PC-9 (cell line): ENCODE data around the gene DGKG. TPM values are rescaled to one million over a fixed set of nuclear protein-coding genes. Genes with fewer than 3 reads are reported as not detected.

Experiments
- BruUV-seq: library from RNA; stranded (reverse); fragments of 400-500 nt; replicated peaks from 2 replicates; lab custom pipeline; 2021; lab: Mats Ljungman, UMichigan
- CTCF ChIA-PET: fragments of 300-600 bp; sonication (Branson Sonifier 250); formaldehyde crosslinking; loops from one replicate; lab custom pipeline; 2022; ENCODE audit warnings: antibody characterized with exemption; lab: Charles Lee
- POLR2A ChIA-PET: fragments of 300-600 bp; sonication (Branson Sonifier 250); formaldehyde crosslinking; loops from one replicate; lab custom pipeline; 2022; ENCODE audit warnings: antibody characterized with exemption; ENCODE audit not compliant: unreplicated experiment; lab: Charles Lee
- DNase-seq, 2 experiments: peaks; one replicate each; pipeline versions ENCODE4 v3.0.0 to v3.0.0-alpha.2; 2015 to 2022; ENCODE audit warnings: mixed read lengths in 1 of 2
- H2AFZ ChIP-seq: fragments of 200-600 bp; sonication (generic); 2 replicates; pipeline ENCODE4 v1.8.1; 2017; ENCODE audit warnings: antibody characterized with exemption
- H3F3A ChIP-seq: fragments of 200-600 bp; sonication (generic); 2 replicates; pipeline ENCODE4 v1.8.1; 2017; ENCODE audit warnings: antibody characterized with exemption, mild to moderate bottlenecking, low read depth; ENCODE audit not compliant: insufficient read depth
- H3K27ac ChIP-seq: fragments of 200-600 bp; sonication (generic); 2 replicates; pipeline ENCODE4 v1.6.1; 2016; ENCODE audit warnings: mixed run types
- H3K27me3 ChIP-seq: fragments of 200-600 bp; sonication (generic); 2 replicates; pipeline ENCODE4 v1.6.1; 2016; ENCODE audit warnings: low read depth, mixed run types; ENCODE audit not compliant: insufficient read depth
- H3K36me3 ChIP-seq: fragments of 200-600 bp; sonication (generic); 2 replicates; pipeline ENCODE4 v1.6.1; 2016; ENCODE audit warnings: low read depth, mixed run types
- H3K4me1 ChIP-seq: fragments of 200-600 bp; sonication (generic); replicated peaks from 2 replicates; pipeline ENCODE4 v1.6.1; 2016; ENCODE audit warnings: mixed run types; ENCODE audit not compliant: insufficient read depth
- H3K4me2 ChIP-seq: fragments of 200-600 bp; sonication (generic); 2 replicates; pipeline ENCODE4 v1.6.1; 2017; ENCODE audit warnings: mixed run types
- H3K4me3 ChIP-seq: fragments of 200-600 bp; sonication (generic); 2 replicates; pipeline ENCODE4 v1.6.1; 2016; ENCODE audit warnings: mixed run types
- H3K79me2 ChIP-seq: fragments of 200-600 bp; sonication (generic); 2 replicates; pipeline ENCODE4 v1.6.1; 2017; ENCODE audit warnings: low read depth, mixed run types
- H3K9me2 ChIP-seq: fragments of 200-600 bp; sonication (generic); 2 replicates; pipeline ENCODE4 v1.8.1; 2017; ENCODE audit warnings: mild to moderate bottlenecking; ENCODE audit not compliant: insufficient read depth
- H3K9me3 ChIP-seq: fragments of 200-600 bp; sonication (generic); 2 replicates; pipeline ENCODE4 v1.8.1; 2016; ENCODE audit warnings: low read depth; ENCODE audit not compliant: insufficient read depth
- H4K20me1 ChIP-seq: fragments of 200-600 bp; sonication (generic); 2 replicates; pipeline ENCODE4 v1.8.1; 2017; ENCODE audit not compliant: insufficient read depth
- EZH2 ChIP-seq: fragments of 200-600 bp; sonication (generic); IDR thresholded peaks from 2 replicates; pipeline ENCODE4 v1.8.0; 2017; ENCODE audit warnings: antibody characterized with exemption, low read depth
- intact Hi-C: fragments of 100-400 bp; cut with micrococcal nuclease; formaldehyde crosslinking; loops from one replicate; pipeline ENCODE4 v1.10.0; 2022; ENCODE audit not compliant: unreplicated experiment
- total RNA-seq: library from RNA; stranded (reverse); gene quantifications from 2 replicates; pipeline ENCODE4 v1.2.3, GENCODE V29; 2021
- TF ChIP-seq, protein P1 (sequence below): fragments of 200-600 bp; sonication (generic); conservative IDR thresholded peaks from 2 replicates; pipeline ENCODE4 v1.6.1; 2017; ENCODE audit warnings: mixed run types, antibody characterized with exemption, mild to moderate bottlenecking, moderate library complexity

The DGKG gene
- total RNA-seq, 1 experiment from 2014 or later: 20.0 TPM

DNA sequence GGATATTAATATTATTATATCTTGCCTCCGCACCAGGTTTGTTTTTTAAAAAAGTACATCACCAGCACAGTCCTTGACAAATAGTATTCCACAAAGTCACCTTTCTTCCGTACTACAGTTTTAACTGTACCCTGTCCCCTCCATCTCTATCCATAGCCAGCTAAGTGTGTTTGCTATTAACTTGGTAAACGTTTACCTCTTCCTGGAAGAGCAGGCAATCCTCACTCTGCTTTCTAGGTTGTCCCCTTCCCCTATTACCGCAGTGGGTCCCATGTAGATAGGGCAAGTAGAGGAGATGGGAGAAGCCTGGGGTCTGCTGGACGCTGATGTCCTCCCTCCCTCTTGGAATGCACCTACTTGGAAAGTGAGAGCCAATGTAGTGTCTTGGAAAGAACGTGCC lies 169.2 kb downstream of the DGKG start:
- Histone ChIP-seq H3K27ac (no peak overlapping the region), H3K36me3 (no peaks in the 10 kb centered on the region), H3K4me1 (no peaks in the 10 kb centered on the region), H3K9me3 (no peaks in the 10 kb centered on the region), H3K79me2 (no peaks in the 10 kb centered on the region), H3K9me2 (no peaks in the 10 kb centered on the region), H3K4me2 (no peak overlapping the region), H4K20me1 (no peaks in the 10 kb centered on the region), H3K27me3 (no peaks in the 10 kb centered on the region), H2AFZ (no peak overlapping the region), H3K4me3 (no peak overlapping the region), H3F3A (no peaks in the 10 kb centered on the region)
- intact Hi-C loops: no loop called here
- no TSS peak for BruUV-seq
- DNase-seq: no peak
- TF ChIP-seq, protein P1, sequence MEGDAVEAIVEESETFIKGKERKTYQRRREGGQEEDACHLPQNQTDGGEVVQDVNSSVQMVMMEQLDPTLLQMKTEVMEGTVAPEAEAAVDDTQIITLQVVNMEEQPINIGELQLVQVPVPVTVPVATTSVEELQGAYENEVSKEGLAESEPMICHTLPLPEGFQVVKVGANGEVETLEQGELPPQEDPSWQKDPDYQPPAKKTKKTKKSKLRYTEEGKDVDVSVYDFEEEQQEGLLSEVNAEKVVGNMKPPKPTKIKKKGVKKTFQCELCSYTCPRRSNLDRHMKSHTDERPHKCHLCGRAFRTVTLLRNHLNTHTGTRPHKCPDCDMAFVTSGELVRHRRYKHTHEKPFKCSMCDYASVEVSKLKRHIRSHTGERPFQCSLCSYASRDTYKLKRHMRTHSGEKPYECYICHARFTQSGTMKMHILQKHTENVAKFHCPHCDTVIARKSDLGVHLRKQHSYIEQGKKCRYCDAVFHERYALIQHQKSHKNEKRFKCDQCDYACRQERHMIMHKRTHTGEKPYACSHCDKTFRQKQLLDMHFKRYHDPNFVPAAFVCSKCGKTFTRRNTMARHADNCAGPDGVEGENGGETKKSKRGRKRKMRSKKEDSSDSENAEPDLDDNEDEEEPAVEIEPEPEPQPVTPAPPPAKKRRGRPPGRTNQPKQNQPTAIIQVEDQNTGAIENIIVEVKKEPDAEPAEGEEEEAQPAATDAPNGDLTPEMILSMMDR: no peak
- TF ChIP-seq EZH2: no peak
- ChIA-PET POLR2A (no interaction called here), CTCF (no interaction called here)

DNA sequence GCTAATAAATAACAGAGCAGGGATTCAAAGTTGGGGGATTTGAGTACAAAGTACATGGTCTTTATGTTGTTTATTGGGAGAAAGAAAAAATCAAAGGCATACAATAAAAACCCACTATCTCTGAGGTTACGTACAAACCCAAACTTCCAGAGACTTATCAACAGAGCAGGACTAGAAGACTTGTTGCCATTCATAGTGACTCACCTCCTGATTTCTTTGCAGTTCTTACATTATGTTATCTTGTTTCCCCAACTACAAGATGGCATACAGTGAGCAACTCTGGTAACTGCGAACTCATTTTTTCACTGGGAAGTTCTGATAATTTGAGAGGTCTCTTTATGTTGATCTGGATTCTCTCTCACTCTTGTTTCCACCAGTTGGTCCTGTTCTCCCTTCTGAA lies 172.5 kb downstream of the DGKG start:
- TF ChIP-seq, protein P1: no peak
- TF ChIP-seq EZH2: no peak
- Histone ChIP-seq H2AFZ (no peak overlapping the region), H3K9me2 (no peaks in the 10 kb centered on the region), H3K9me3 (no peaks in the 10 kb centered on the region), H3K79me2 (no peaks in the 10 kb centered on the region), H3K36me3 (no peaks in the 10 kb centered on the region), H3K4me3 (no peak overlapping the region), H4K20me1 (no peaks in the 10 kb centered on the region), H3F3A (no peaks in the 10 kb centered on the region), H3K27ac (no peak overlapping the region), H3K27me3 (no peaks in the 10 kb centered on the region), H3K4me1 (no peaks in the 10 kb centered on the region), H3K4me2 (no peak overlapping the region)
- intact Hi-C loops: no loop called here
- BruUV-seq: no TSS peak
- CTCF ChIA-PET: no interaction called here
- no peak for DNase-seq
- POLR2A ChIA-PET: no interaction called here

DNA sequence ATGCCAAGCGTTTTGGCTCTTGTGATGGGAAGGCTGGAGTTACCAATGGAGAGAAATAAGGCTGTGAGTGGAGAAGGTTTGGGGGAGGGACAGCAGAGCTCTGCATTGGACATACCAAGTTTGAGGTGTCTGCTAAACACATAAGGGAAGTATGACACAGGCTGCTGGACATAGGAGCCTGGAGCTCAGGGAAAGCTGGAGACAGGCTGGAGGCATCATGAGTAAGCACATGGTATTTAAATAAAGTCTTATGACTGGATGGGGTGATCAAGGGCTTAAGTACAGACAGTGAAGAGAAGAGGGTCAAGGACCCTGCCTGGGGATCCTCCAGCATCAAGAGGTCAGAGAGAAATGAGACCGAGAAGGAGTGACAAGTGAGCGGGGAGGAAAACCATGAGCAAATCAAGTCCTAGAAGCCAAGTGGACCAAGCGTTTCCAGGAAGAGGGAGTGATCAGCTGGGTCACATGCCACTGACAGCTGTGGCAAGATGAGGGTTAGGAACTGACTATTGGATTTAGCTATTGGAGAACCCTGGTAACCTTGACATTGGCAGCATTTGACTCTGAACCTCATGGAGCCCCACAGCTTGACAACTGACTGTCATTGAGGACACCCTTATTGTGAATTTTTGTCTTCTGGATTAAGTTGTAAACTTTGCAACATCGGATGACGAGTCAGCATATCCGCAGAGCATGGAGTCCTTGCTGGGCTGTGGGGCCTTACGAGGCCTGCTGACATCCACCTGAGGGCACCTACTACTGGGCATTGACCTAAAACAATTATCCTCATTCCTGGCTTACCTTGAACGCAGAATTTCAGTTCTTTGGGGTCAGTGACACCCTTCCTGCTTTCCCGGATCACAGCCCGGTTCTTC lies 174.4 kb downstream of the DGKG start:
- H3K27ac ChIP-seq: no peak overlapping the region
- H3K4me3 ChIP-seq: no peak overlapping the region
- no peaks in the 10 kb centered on the region for H3K27me3 ChIP-seq
- H3K4me1 ChIP-seq: no peaks in the 10 kb centered on the region
- ChIA-PET CTCF (interaction anchor here (0.6 kb wide), 1 partner anchor 312 kb away, joined by 5 read pairs; no protein-coding TSS in a partner anchor), POLR2A (interaction anchor here (0.6 kb wide), 1 partner anchor 11 kb away, joined by 7 read pairs; no protein-coding TSS in a partner anchor)
- no peaks in the 10 kb centered on the region for H3F3A ChIP-seq
- intact Hi-C loops: no loop called here
- no peaks in the 10 kb centered on the region for H3K9me2 ChIP-seq
- H2AFZ ChIP-seq: no peak overlapping the region
- no TSS peak for BruUV-seq
- no peaks in the 10 kb centered on the region for H4K20me1 ChIP-seq
- no peak for TF ChIP-seq EZH2
- TF ChIP-seq, protein P1: no peak
- no peaks in the 10 kb centered on the region for H3K9me3 ChIP-seq
- no peak for DNase-seq
- H3K79me2 ChIP-seq: no peaks in the 10 kb centered on the region
- no peak overlapping the region for H3K4me2 ChIP-seq
- no peaks in the 10 kb centered on the region for H3K36me3 ChIP-seq
